ENCODE measurements around the gene LRRC4C.

The LRRC4C gene

GRCh38 chr11:41446566-41446965 lies 12.9 kb downstream of the LRRC4C start:
- no peak for DNase-seq (ENCODE audit: extremely low read depth, insufficient read length)
- no peak for TF ChIP-seq CTCF (IDR thresholded peaks at IDR 0.05; ENCODE audit: insufficient read depth, low read length, poor library complexity, severe bottlenecking)
- Histone ChIP-seq H3K4me3 (replicated peaks; ENCODE audit: low read depth, low read length) (no peak overlapping the region), H3K36me3 (ENCODE audit: control insufficient read depth, insufficient read depth, low read length) (no peaks in the 10 kb centered on the region), H3K27me3 (replicated peaks; ENCODE audit: control insufficient read depth, insufficient read depth, low read length) (no peaks in the 10 kb centered on the region)

GRCh38 chr11:41446107-41446506 lies 13.3 kb downstream of the LRRC4C start:
- H3K36me3 ChIP-seq (ENCODE audit: control insufficient read depth, insufficient read depth, low read length) = no peaks in the 10 kb centered on the region
- H3K4me3 ChIP-seq (replicated peaks; ENCODE audit: low read depth, low read length) = no peak overlapping the region
- H3K27me3 ChIP-seq (replicated peaks; ENCODE audit: control insufficient read depth, insufficient read depth, low read length) = no peaks in the 10 kb centered on the region
- no peak for DNase-seq (ENCODE audit: extremely low read depth, insufficient read length)
- TF ChIP-seq CTCF (IDR thresholded peaks at IDR 0.05; ENCODE audit: insufficient read depth, low read length, poor library complexity, severe bottlenecking) = no peak

GRCh38 chr11:41437006-41437490 lies 22.4 kb downstream of the LRRC4C start:
- no peak for TF ChIP-seq CTCF (IDR thresholded peaks at IDR 0.05; ENCODE audit: insufficient read depth, low read length, poor library complexity, severe bottlenecking)
- no peak for DNase-seq (ENCODE audit: extremely low read depth, insufficient read length)
- Histone ChIP-seq H3K4me3 (replicated peaks; ENCODE audit: low read depth, low read length) (no peak overlapping the region), H3K36me3 (ENCODE audit: control insufficient read depth, insufficient read depth, low read length) (no peaks in the 10 kb centered on the region), H3K27me3 (replicated peaks; ENCODE audit: control insufficient read depth, insufficient read depth, low read length) (no peaks in the 10 kb centered on the region)

GRCh38 chr11:41435531-41435930 lies 23.9 kb downstream of the LRRC4C start:
- TF ChIP-seq CTCF (IDR thresholded peaks at IDR 0.05; ENCODE audit: insufficient read depth, low read length, poor library complexity, severe bottlenecking) = no peak
- H3K27me3 ChIP-seq (replicated peaks; ENCODE audit: control insufficient read depth, insufficient read depth, low read length) = no peaks in the 10 kb centered on the region
- no peaks in the 10 kb centered on the region for H3K36me3 ChIP-seq (ENCODE audit: control insufficient read depth, insufficient read depth, low read length)
- no peak for DNase-seq (ENCODE audit: extremely low read depth, insufficient read length)
- no peak overlapping the region for H3K4me3 ChIP-seq (replicated peaks; ENCODE audit: low read depth, low read length)

GRCh38 chr11:41431784-41432183 lies 27.7 kb downstream of the LRRC4C start:
- no peaks in the 10 kb centered on the region for H3K27me3 ChIP-seq (replicated peaks; ENCODE audit: control insufficient read depth, insufficient read depth, low read length)
- peak; percentile 69 for TF ChIP-seq CTCF (IDR thresholded peaks at IDR 0.05; ENCODE audit: insufficient read depth, low read length, poor library complexity, severe bottlenecking)
- H3K36me3 ChIP-seq (ENCODE audit: control insufficient read depth, insufficient read depth, low read length) = no peaks in the 10 kb centered on the region
- no peak for DNase-seq (ENCODE audit: extremely low read depth, insufficient read length)
- no peak overlapping the region for H3K4me3 ChIP-seq (replicated peaks; ENCODE audit: low read depth, low read length)

- no peak overlapping the region for H3K4me3 ChIP-seq (replicated peaks; ENCODE audit: low read depth, low read length)
- TF ChIP-seq CTCF (IDR thresholded peaks at IDR 0.05; ENCODE audit: insufficient read depth, low read length, poor library complexity, severe bottlenecking) = no peak
- no peak for DNase-seq (ENCODE audit: extremely low read depth, insufficient read length)
These were observed 39.6 kb downstream of the LRRC4C start for GRCh38 chr11:41419901-41420300.

More at GRCh38 chr11:41419901-41420300, 39.6 kb downstream of the LRRC4C start:
- Histone ChIP-seq H3K36me3 (ENCODE audit: control insufficient read depth, insufficient read depth, low read length) (no peaks in the 10 kb centered on the region), H3K27me3 (replicated peaks; ENCODE audit: control insufficient read depth, insufficient read depth, low read length) (no peaks in the 10 kb centered on the region)
